GM12878 (cell line): ENCODE measurements around the gene CDK11A. TPM values are rescaled to one million over a fixed set of nuclear protein-coding genes. Genes with fewer than 3 reads are reported as not detected.

Experiments used
- ATAC-seq: fragments of 200-7000 bp; cut with Tn5 transposase; 3 replicates; pipeline ENCODE4 v1.9.1; 2020; ENCODE audit warnings: mild to moderate bottlenecking, moderate library complexity
- BruUV-seq: library from RNA; stranded (reverse); fragments of 400-500 nt; replicated peaks from 2 replicates; lab custom pipeline; 2021; lab: Mats Ljungman, UMichigan
- CTCF ChIA-PET: fragments of 300-600 bp; sonication (Branson Sonifier 250); formaldehyde crosslinking; extraction: SDS; loops from one replicate; lab custom pipeline; 2021; ENCODE audit warnings: inconsistent platforms; lab: Yijun Ruan, JAX
- POLR2A ChIA-PET: fragments of 350-600 bp; formaldehyde crosslinking; extraction: SDS; loops from one replicate; lab custom pipeline; 2021; ENCODE audit warnings: inconsistent platforms; lab: Charles Lee
- RAD21 ChIA-PET: fragments of 300-600 bp; sonication (Branson Sonifier 250); formaldehyde crosslinking; loops from one replicate; lab custom pipeline; 2023; ENCODE audit warnings: antibody characterized with exemption; ENCODE audit not compliant: unreplicated experiment; lab: Charles Lee
- SMC1A ChIA-PET: fragments of 300-600 bp; sonication (Branson Sonifier 250); formaldehyde crosslinking; loops from one replicate; lab custom pipeline; 2023; ENCODE audit not compliant: unreplicated experiment, uncharacterized antibody; lab: Charles Lee
- DNase-seq: peaks from one replicate; pipeline ENCODE4 v3.0.0-alpha.2; 2011; ENCODE audit warnings: low read depth, low spot score
- FAIRE-seq: peaks from 3 replicates; lab custom pipeline; 2011; peaks lifted over from hg19 to GRCh38; lab: Jason Lieb, UNC
- H2AFZ ChIP-seq: 2 replicates; pipeline ENCODE4 v1.6.0; 2011; ENCODE audit warnings: low read depth, low read length, control low read depth; ENCODE audit not compliant: control insufficient read depth
- H3K27ac ChIP-seq: 2 replicates; pipeline ENCODE4 v1.5.1; 2011; ENCODE audit warnings: control low read depth; ENCODE audit not compliant: control insufficient read depth, insufficient read depth
- H3K27me3 ChIP-seq, 2 experiments: replicated peaks in 1 of 2; 2 replicates each; pipeline versions ENCODE4 v1.6.0 to v1.6.1; 2011; ENCODE audit warnings: low read length in 1 of 2; ENCODE audit not compliant: control insufficient read depth in 2 of 2, insufficient read depth in 2 of 2
- H3K36me3 ChIP-seq, 2 experiments: 2 replicates each; pipeline ENCODE4 v1.5.1; 2011; ENCODE audit warnings: low read length in 1 of 2; ENCODE audit not compliant: control insufficient read depth in 2 of 2, insufficient read depth in 2 of 2
- H3K4me1 ChIP-seq: 2 replicates; pipeline ENCODE4 v1.6.1; 2011; ENCODE audit warnings: mild to moderate bottlenecking, low read length, moderate library complexity, mixed read lengths; ENCODE audit not compliant: control insufficient read depth, insufficient read depth
- H3K4me2 ChIP-seq: 2 replicates; pipeline ENCODE4 v1.6.0; 2011; ENCODE audit warnings: control low read depth; ENCODE audit not compliant: control insufficient read depth, insufficient read depth
- H3K4me3 ChIP-seq: fragments of 200-600 bp; sonication (generic); 2 replicates; pipeline ENCODE4 v1.5.1; 2016
- H3K79me2 ChIP-seq: 2 replicates; pipeline ENCODE4 v1.6.0; 2011; ENCODE audit warnings: low read length; ENCODE audit not compliant: control insufficient read depth, insufficient read depth
- H3K9ac ChIP-seq: 2 replicates; pipeline ENCODE4 v1.8.0; 2011; ENCODE audit warnings: low read length, control low read depth, mixed read lengths; ENCODE audit not compliant: control insufficient read depth, insufficient read depth
- H3K9me3 ChIP-seq: replicated peaks from 3 replicates; pipeline ENCODE4 v1.5.1; 2011; ENCODE audit warnings: mild to moderate bottlenecking, low read length; ENCODE audit not compliant: control insufficient read depth, insufficient read depth
- H4K20me1 ChIP-seq: 2 replicates; pipeline ENCODE4 v1.6.0; 2011; ENCODE audit not compliant: control insufficient read depth, insufficient read depth
- BMI1 ChIP-seq: fragments of 450-650 bp; IDR thresholded peaks from 2 replicates; pipeline ENCODE4 v1.6.1; 2016; ENCODE audit warnings: mild to moderate bottlenecking, moderate library complexity, borderline replicate concordance
- HSF1 ChIP-seq: fragments of 150-350 bp; IDR thresholded peaks from 2 replicates; pipeline ENCODE4 v1.6.1; 2014; ENCODE audit warnings: mild to moderate bottlenecking, low read depth, low read length
- IRF4 ChIP-seq: IDR thresholded peaks from 2 replicates; pipeline ENCODE4 v1.6.1; 2011; ENCODE audit warnings: low read depth, low read length
- JUND ChIP-seq: IDR thresholded peaks from 2 replicates; pipeline ENCODE4 v1.6.1; 2012; ENCODE audit warnings: low read depth, mild to moderate bottlenecking, low read length, improper control_type of control experiment, moderate library complexity
- KAT2A ChIP-seq: conservative IDR thresholded peaks from 2 replicates; pipeline ENCODE4 v1.6.1; 2011; ENCODE audit warnings: low read depth, low read length; ENCODE audit not compliant: control insufficient read depth
- MXI1 ChIP-seq: fragments of 150-350 bp; IDR thresholded peaks from 2 replicates; pipeline ENCODE4 v1.6.1; 2011; ENCODE audit warnings: low read depth, mild to moderate bottlenecking, inconsistent platforms, low read length, improper control_type of control experiment
- NRF1 ChIP-seq: conservative IDR thresholded peaks from 2 replicates; pipeline ENCODE4 v1.6.1; 2011; ENCODE audit warnings: mild to moderate bottlenecking, low read depth, low read length, improper control_type of control experiment
- PAX8 ChIP-seq: fragments of 450-650 bp; IDR thresholded peaks from 2 replicates; pipeline ENCODE4 v1.6.1; 2017; ENCODE audit warnings: mild to moderate bottlenecking, moderate library complexity
- PML ChIP-seq: IDR thresholded peaks from 2 replicates; pipeline ENCODE4 v1.6.1; 2012; ENCODE audit warnings: low read length, inconsistent platforms
- RCOR1 ChIP-seq: conservative IDR thresholded peaks from 2 replicates; pipeline ENCODE4 v1.6.1; 2012; ENCODE audit warnings: low read depth, low read length, improper control_type of control experiment
- TCF7 ChIP-seq: IDR thresholded peaks from 2 replicates; pipeline ENCODE4 v1.6.1; 2014; ENCODE audit warnings: antibody characterized with exemption, borderline replicate concordance
- YY1 ChIP-seq: IDR thresholded peaks from 2 replicates; pipeline ENCODE4 v1.6.1; 2011; ENCODE audit warnings: low read depth, mild to moderate bottlenecking, low read length
- ZNF274 ChIP-seq: IDR thresholded peaks from one replicate; pipeline ENCODE4 v1.8.0; 2011; ENCODE audit not compliant: insufficient read length, insufficient read depth
- WGBS: methylation state at CpG from one replicate; pipeline ENCODE4 v1.1.6; 2016; ENCODE audit warnings: low lambda C conversion rate; ENCODE audit not compliant: insufficient replicate concordance, insufficient coverage; ENCODE audit errors: missing lambda C conversion rate; 5-methylcytosine and 5-hydroxymethylcytosine counted together
- in situ Hi-C: fragments of 300-500 bp; cut with MboI; formaldehyde crosslinking; loops from 9 replicates; pipeline ENCODE4 v1.14.3; 2018; ENCODE audit warnings: mixed read lengths
- intact Hi-C: fragments of 100-400 bp; cut with micrococcal nuclease; formaldehyde crosslinking; loops from one replicate; pipeline ENCODE4 v1.14.2; 2022; ENCODE audit not compliant: unreplicated experiment
- polyA plus RNA-seq, 11 experiments: library from polyadenylated mRNA; depleted of rRNA in 4 of 11; unstranded in 6 of 11; stranded (reverse) in 5 of 11; fragments of >200 nt; fragmentation: Nextera tagmentation in 4 of 11; fragmentation: Illumina TruSeq in 1 of 11; extraction: Ambion mirVana in 4 of 11; extraction: Trizol in 1 of 11; gene quantifications; 1 replicate in 1 of 11; 2 replicates in 10 of 11; pipeline versions ENCODE4 v1.2.1 to v1.2.3, GENCODE V29; 2011 to 2016; ENCODE audit warnings: inconsistent platforms in 2 of 11, missing spikeins in 2 of 11, low read depth in 1 of 11
- total RNA-seq, 4 experiments: library from RNA; depleted of rRNA in 3 of 4; stranded (reverse); fragments of >200 nt in 3 of 4; fragmentation: Illumina TruSeq in 1 of 4; extraction: Trizol in 1 of 4; gene quantifications; 2 replicates each; pipeline versions ENCODE4 v1.2.1 to v1.2.3, GENCODE V29; 2013 to 2021
- TF ChIP-seq, protein P1 (sequence below): IDR thresholded peaks from 2 replicates; pipeline ENCODE4 v1.6.1; 2011; ENCODE audit warnings: low read depth, low read length, improper control_type of control experiment, borderline replicate concordance

Gene CDK11A
- total and polyA plus RNA-seq, 10 of the 15 experiments (the other 5 are each of a cell fraction or from before 2014, with no cell fraction given), result 5.1 to 46.0 (median 25.9) TPM

DNA sequence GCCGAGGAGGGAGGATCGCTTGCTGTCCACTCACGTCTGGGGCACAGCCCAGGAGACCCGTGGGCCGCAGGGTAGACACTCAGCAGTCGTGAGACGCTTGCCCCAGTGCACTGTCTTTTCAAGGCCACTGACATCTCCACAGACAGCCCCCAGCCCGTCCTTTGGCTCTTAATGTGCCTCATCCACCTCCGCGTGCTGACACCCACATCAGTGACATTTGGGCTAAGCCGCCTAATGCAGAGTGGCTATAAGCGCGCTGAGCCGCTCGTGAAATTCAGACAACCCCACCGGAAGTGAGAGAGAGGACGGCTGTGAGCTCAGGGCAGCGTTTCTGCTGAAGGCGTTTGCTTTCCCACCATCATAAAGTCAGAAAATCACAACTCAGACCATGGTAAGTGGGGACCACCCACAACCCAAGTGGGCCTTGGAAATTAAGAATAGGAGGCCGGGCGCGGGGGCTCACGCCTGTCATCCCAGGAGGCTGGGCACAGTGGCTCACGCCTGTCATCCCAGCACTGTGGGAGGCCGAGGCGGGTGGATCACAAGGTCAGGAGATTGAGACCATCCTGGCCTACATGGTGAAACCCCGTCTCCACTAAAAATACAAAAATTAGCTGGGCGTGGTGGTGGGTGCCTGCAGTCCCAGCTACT lies 40.0 kb downstream of the CDK11A start:
- Histone ChIP-seq H3K27ac (no peak overlapping the region), H3K9ac (no peak overlapping the region), H2AFZ (no peak overlapping the region), H3K4me1 (peaks cover 3% of the 10 kb centered on the region), H3K4me3 (no peak overlapping the region), H3K79me2 (peaks cover 17% of the 10 kb centered on the region), H3K27me3 (no peaks in the 10 kb centered on the region), H3K4me2 (no peak overlapping the region), H3K9me3 (no peaks in the 10 kb centered on the region), H3K36me3 (peaks cover 0 to 6% of the 10 kb centered on the region in 2 experiments; a peak in 1 of 4 replicates), H4K20me1 (no peaks in the 10 kb centered on the region)
- ChIA-PET RAD21 (no interaction called here), CTCF (no interaction called here)
- intact Hi-C loops, result no loop called here
- in situ Hi-C loops, result no loop called here
- no peak for DNase-seq
- WGBS, result 95% methylated on average over 28 of the region's 28 CpGs
- TF ChIP-seq BMI1 (no peak), ZNF274 (no peak), MXI1 (no peak), NRF1 (no peak), JUND (no peak), PML (no peak), RCOR1 (no peak), KAT2A (no peak), PAX8 (no peak), IRF4 (no peak), HSF1 (no peak), YY1 (no peak), TCF7 (no peak)
- TF ChIP-seq, protein P1, sequence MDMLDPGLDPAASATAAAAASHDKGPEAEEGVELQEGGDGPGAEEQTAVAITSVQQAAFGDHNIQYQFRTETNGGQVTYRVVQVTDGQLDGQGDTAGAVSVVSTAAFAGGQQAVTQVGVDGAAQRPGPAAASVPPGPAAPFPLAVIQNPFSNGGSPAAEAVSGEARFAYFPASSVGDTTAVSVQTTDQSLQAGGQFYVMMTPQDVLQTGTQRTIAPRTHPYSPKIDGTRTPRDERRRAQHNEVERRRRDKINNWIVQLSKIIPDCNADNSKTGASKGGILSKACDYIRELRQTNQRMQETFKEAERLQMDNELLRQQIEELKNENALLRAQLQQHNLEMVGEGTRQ, result no peak
- TF ChIP-seq, all 136 proteins: peak for 0
- POLR2A ChIA-PET, result no interaction called here
- ATAC-seq, result no peak
- no TSS peak for BruUV-seq
- no peak for FAIRE-seq
- SMC1A ChIA-PET, result no interaction called here
